IgD-negative memory B cell (primary cell): ENCODE results near the gene HGF. TPM values are rescaled to one million over a fixed set of nuclear protein-coding genes. Genes with fewer than 3 reads are reported as not detected.
"Not testable (repeated sequence)": the region's sequence is repeated elsewhere in the genome, so short reads cannot be mapped to it uniquely, and the experiment has no call there.

ENCODE experiments used
- H3K27ac Mint-ChIP-seq, 3 donors: one replicate each; pipeline ENCODE4 v1.8.0; 2020 to 2022; ENCODE audit warnings: mild to moderate bottlenecking in 3 of 3, mixed read lengths in 3 of 3, moderate library complexity in 1 of 3
- H3K27me3 Mint-ChIP-seq: one replicate; pipeline ENCODE4 v1.8.0; 2021; ENCODE audit warnings: mixed read lengths
- H3K36me3 Mint-ChIP-seq: one replicate; pipeline ENCODE4 v1.8.0; 2020; ENCODE audit warnings: mild to moderate bottlenecking, mixed read lengths
- H3K4me1 Mint-ChIP-seq, 3 donors: one replicate each; pipeline ENCODE4 v1.8.0; 2020 to 2022; ENCODE audit warnings: mixed read lengths in 3 of 3, mild to moderate bottlenecking in 1 of 3
- H3K4me3 Mint-ChIP-seq, 4 donors: one replicate each; pipeline ENCODE4 v1.8.0; 2020 to 2022; ENCODE audit warnings: mild to moderate bottlenecking in 4 of 4, mixed read lengths in 4 of 4, moderate library complexity in 3 of 4
- H3K9me3 Mint-ChIP-seq, 3 donors: one replicate each; pipeline ENCODE4 v1.8.0; 2020 to 2021; ENCODE audit warnings: mixed read lengths in 3 of 3, mild to moderate bottlenecking in 1 of 3
- polyA plus RNA-seq: library from polyadenylated mRNA; unstranded; fragments of 300-500 nt; fragmentation: Illumina TruSeq; gene quantifications from one replicate; pipeline ENCODE4 v1.2.3, GENCODE V29; 2021

The HGF gene
- polyA plus RNA-seq, 1 donor from 2014 or later = not detected

DNA sequence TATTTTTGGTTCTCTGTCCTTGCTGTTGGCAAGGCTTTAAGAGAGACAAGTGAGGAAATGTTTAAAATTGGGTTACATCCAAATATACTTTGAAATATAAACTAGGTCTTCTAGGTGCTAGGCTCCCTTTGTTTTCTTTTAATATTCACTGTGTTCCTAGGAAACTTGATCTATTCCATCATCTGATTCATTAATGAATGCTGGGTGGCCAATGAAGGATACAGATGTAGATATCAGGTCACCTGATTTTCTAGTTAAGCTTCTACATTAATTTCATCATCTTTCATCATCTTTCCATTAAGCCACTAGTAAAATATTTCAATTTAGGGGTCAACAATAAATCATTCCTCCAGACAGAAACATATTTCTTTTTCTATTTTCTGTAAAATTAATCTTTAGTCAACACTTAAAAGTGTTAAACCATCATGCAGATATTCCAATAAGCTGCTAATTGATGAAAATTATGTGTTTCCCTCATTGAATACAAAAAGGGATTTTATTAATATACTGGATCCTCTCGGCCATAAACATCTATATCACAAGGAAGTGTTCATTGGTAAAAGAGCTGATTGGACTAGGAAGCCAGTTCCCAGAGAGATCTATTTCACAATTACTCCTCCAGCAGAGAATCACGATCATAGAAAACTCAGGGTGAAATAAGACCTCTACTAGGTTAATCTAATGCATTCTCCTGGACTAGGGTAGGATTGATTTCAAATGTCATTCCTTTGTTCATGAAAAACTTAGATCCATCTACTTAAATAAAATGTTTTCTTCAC, 14.7 kb downstream of the HGF start:
- Mint-ChIP-seq H3K4me3 (no peak overlapping the region), H3K4me1 (no peaks in the 10 kb centered on the region), H3K27me3 (no peaks in the 10 kb centered on the region), H3K9me3 (peaks cover 0 to 14% (median 2%) of the 10 kb centered on the region in 3 donors), H3K36me3 (no peaks in the 10 kb centered on the region), H3K27ac (no peak overlapping the region)

DNA sequence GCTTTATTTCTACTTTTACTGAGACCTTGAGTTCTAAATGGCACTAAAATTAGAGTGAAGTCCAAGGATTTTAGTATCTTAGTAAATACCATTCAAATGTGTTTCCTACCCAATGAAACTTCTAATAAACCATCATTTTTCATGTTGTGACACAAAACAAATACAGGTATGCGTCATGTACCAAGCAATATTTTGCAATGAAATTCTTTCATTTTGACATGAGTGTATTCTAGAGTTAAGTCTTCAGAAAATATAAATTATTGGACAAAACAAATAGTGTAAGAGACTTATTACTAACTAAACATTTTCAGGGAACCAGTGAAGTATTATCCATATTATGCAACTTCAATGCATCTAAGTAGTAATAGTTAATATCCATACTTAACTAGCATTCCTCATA, 16.5 kb downstream of the HGF start:
- Mint-ChIP-seq H3K4me1 (no peaks in the 10 kb centered on the region), H3K9me3 (peaks cover 0 to 14% (median 2%) of the 10 kb centered on the region in 3 donors), H3K36me3 (no peaks in the 10 kb centered on the region), H3K27ac (no peak overlapping the region), H3K4me3 (no peak overlapping the region), H3K27me3 (no peaks in the 10 kb centered on the region)

DNA sequence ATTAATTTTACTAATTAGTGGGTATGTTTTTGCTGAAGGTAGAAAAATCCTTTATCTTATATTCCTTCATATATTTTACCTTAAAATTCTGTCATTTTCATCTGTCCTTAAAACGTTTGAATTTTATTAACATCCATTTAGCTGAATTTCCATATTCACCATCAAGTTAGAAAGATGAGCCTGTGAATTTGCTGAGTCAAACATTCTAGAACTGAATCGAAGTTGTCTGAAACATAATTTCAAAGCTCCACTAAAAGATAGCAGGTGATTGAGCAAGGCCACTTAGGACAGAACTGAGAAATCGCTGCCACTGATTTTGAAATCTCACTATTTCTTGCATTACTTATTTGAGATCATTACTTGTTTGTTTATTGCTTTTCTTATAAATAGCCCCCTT, 17.5 kb downstream of the HGF start:
- Mint-ChIP-seq H3K4me3 (no peak overlapping the region), H3K27ac (no peak overlapping the region), H3K9me3 (peaks cover 0 to 14% (median 2%) of the 10 kb centered on the region in 3 donors), H3K4me1 (no peaks in the 10 kb centered on the region), H3K27me3 (no peaks in the 10 kb centered on the region), H3K36me3 (no peaks in the 10 kb centered on the region)

GRCh38 chr7:81751619-81752317, 18.1 kb downstream of the HGF start:
- Mint-ChIP-seq H3K9me3 (peaks cover 0 to 10% (median 0%) of the 10 kb centered on the region in 3 donors), H3K27me3 (no peaks in the 10 kb centered on the region), H3K4me1 (no peaks in the 10 kb centered on the region), H3K27ac (no peak overlapping the region), H3K4me3 (no peak overlapping the region), H3K36me3 (no peaks in the 10 kb centered on the region)

DNA sequence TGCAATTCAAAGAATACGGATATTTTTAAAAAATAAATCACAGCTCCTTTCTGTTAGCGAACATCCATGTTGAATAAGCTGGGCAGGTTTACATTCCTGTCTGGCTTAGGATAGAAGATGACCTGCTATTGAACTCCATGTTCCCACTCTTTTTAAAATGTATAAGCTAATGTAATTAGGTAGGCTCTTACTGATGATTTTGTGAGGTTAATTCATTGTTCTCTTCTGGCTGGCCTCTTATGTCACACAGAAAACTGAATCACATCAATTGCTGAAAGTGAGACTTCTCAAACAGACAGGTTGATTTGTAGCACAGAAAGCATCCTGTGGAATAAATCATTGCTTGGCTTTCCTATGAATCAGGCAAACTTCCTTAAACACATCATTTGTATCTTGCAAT, 24.2 kb downstream of the HGF start:
- no peaks in the 10 kb centered on the region for H3K36me3 Mint-ChIP-seq
- H3K27me3 Mint-ChIP-seq = no peaks in the 10 kb centered on the region
- H3K4me1 Mint-ChIP-seq = no peaks in the 10 kb centered on the region
- H3K9me3 Mint-ChIP-seq = peaks cover 0 to 8% (median 2%) of the 10 kb centered on the region in 3 donors
- no peak overlapping the region for H3K4me3 Mint-ChIP-seq
- no peak overlapping the region for H3K27ac Mint-ChIP-seq

GRCh38 chr7:81744389-81744788, 25.5 kb downstream of the HGF start:
- Mint-ChIP-seq H3K9me3 (peaks cover 0 to 8% (median 2%) of the 10 kb centered on the region in 3 donors), H3K27ac (no peak overlapping the region), H3K36me3 (no peaks in the 10 kb centered on the region), H3K4me1 (no peaks in the 10 kb centered on the region), H3K27me3 (no peaks in the 10 kb centered on the region), H3K4me3 (no peak overlapping the region)

GRCh38 chr7:81743665-81744064, 26.2 kb downstream of the HGF start:
- no peaks in the 10 kb centered on the region for H3K36me3 Mint-ChIP-seq
- no peak overlapping the region for H3K4me3 Mint-ChIP-seq
- no peak overlapping the region for H3K27ac Mint-ChIP-seq
- no peaks in the 10 kb centered on the region for H3K27me3 Mint-ChIP-seq
- H3K9me3 Mint-ChIP-seq = peaks cover 0 to 8% (median 2%) of the 10 kb centered on the region in 3 donors
- no peaks in the 10 kb centered on the region for H3K4me1 Mint-ChIP-seq

GRCh38 chr7:81743201-81743600, 26.6 kb downstream of the HGF start:
- no peak overlapping the region for H3K27ac Mint-ChIP-seq
- H3K4me3 Mint-ChIP-seq = no peak overlapping the region
- no peaks in the 10 kb centered on the region for H3K36me3 Mint-ChIP-seq
- H3K27me3 Mint-ChIP-seq = no peaks in the 10 kb centered on the region
- H3K4me1 Mint-ChIP-seq = no peaks in the 10 kb centered on the region
- peaks cover 0 to 8% (median 2%) of the 10 kb centered on the region in 3 donors for H3K9me3 Mint-ChIP-seq

GRCh38 chr7:81740403-81740802, 29.4 kb downstream of the HGF start:
- Mint-ChIP-seq H3K4me3 (no peak overlapping the region), H3K9me3 (peaks cover 1 to 8% (median 2%) of the 10 kb centered on the region in 3 donors), H3K4me1 (no peaks in the 10 kb centered on the region), H3K27me3 (no peaks in the 10 kb centered on the region), H3K27ac (no peak overlapping the region), H3K36me3 (no peaks in the 10 kb centered on the region)

- H3K4me3 Mint-ChIP-seq = no peak overlapping the region
- no peaks in the 10 kb centered on the region for H3K4me1 Mint-ChIP-seq
- H3K27ac Mint-ChIP-seq = no peak overlapping the region
- H3K9me3 Mint-ChIP-seq = peaks cover 0 to 10% (median 1%) of the 10 kb centered on the region in 3 donors
- H3K27me3 Mint-ChIP-seq = no peaks in the 10 kb centered on the region
- no peaks in the 10 kb centered on the region for H3K36me3 Mint-ChIP-seq
These were observed 33.8 kb downstream of the HGF start for GRCh38 chr7:81736091-81736490.

DNA sequence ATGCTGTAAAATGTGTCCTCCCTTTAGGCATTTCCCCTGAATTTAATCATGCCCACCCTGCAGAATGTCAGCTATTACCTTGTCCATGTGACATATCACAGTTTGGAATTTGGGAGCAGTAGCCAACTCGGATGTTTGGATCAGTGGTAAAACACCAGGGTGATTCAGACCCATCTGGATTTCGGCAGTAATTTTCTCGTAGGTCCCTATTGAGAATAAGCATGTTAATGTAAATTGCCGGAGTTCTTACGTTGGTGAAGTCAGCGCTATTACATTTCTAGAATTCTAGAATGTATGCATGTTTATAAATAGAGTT, 44.1 kb downstream of the HGF start:
- Mint-ChIP-seq H3K36me3 (peaks cover 2% of the 10 kb centered on the region), H3K9me3 (peaks cover 0 to 10% (median 0%) of the 10 kb centered on the region in 3 donors), H3K4me1 (no peaks in the 10 kb centered on the region), H3K27ac (no peak overlapping the region), H3K4me3 (no peak overlapping the region), H3K27me3 (no peaks in the 10 kb centered on the region)

DNA sequence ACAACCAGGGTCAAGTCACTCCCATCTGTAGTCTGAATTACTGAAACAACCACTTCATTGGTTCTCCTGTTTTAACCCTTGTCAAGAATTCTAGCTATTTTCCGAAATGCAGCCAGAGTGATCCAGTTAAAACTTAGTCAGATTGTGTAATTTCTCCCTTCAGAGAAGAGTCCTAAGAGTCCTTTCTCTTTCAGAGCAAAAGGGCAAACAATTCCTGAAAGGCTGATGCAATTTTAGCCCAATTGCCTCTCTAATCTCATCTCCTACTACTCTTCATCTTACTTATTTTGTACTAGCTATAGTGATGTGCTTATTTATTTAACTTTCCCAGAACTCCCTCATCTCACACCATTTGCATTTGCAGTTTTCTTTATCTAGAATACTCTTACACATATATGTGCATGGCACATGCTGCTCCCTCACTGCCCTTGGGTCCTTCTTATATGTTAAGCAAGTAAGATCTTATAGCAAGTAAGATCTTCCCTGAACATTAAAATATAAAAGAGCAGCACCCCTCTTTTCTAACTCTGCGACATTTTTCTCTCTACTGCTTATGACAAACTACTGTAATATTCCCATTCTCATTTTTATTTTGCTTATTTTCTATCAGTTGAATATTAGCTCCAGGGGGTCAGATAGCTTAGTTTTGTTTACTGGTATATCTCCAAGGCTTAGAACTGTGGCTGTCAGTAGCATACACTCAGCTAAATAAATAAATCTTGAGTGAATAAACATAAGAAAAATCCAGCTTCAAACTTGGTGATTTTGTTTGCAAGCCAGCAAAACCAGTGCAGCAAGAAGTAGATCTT, 44.6 kb downstream of the HGF start:
- Mint-ChIP-seq H3K36me3 (peaks cover 2% of the 10 kb centered on the region), H3K4me1 (no peaks in the 10 kb centered on the region), H3K4me3 (no peak overlapping the region)

DNA sequence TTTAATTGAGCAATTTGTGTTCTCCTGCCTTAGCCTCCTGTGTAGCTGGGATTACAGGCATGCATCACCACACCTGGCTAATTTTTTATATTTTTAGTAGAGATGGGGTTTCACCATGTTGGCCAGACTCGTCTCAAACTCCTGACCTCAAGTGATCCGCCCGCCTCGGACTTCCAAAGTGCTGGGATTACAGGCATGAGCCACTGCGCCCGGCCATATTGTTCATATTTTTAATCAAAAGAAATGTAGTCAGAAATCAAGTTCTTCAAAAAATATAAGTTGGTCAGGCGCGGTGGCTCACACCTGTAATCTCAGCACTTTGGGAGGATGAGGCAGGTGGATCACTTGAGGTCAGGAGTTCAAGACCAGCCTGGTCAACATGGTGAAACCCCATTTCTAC, 47.6 kb downstream of the HGF start:
- not testable (repeated sequence) for H3K4me3 Mint-ChIP-seq, H3K4me1 Mint-ChIP-seq, H3K27ac Mint-ChIP-seq, H3K27me3 Mint-ChIP-seq, H3K36me3 Mint-ChIP-seq
- peaks cover 0 to 14% (median 3%) of the 10 kb centered on the region in 3 donors for H3K9me3 Mint-ChIP-seq

More for the DNA sequence above, 44.6 kb downstream of the HGF start:
- Mint-ChIP-seq H3K27me3 (no peaks in the 10 kb centered on the region), H3K9me3 (peaks cover 0 to 10% (median 0%) of the 10 kb centered on the region in 3 donors), H3K27ac (no peak overlapping the region)

DNA sequence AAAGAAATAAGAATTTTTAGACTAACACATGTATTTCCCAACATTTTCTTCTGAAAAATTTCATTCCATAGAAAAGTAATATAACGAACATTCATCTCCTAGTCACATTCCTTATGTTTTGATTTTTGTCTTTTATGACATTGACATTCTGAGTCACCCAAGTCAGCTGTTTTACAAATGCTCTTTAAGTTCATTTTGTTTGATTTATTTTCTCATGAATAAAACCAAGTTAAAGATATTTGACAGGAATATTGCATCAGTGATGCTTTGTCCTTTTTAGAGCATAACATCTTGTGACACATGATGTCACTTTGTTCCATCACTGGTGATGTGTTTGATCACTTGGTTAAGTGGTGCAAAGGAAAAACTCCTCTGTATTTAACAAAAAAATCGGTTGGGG, 48.4 kb downstream of the HGF start:
- Mint-ChIP-seq H3K27me3 (no peaks in the 10 kb centered on the region), H3K4me3 (no peak overlapping the region), H3K36me3 (peaks cover 2% of the 10 kb centered on the region), H3K4me1 (no peaks in the 10 kb centered on the region), H3K9me3 (peaks cover 0 to 14% (median 3%) of the 10 kb centered on the region in 3 donors), H3K27ac (no peak overlapping the region)

GRCh38 chr7:81719865-81720264, 50.0 kb downstream of the HGF start:
- no peak overlapping the region for H3K27ac Mint-ChIP-seq
- no peaks in the 10 kb centered on the region for H3K4me1 Mint-ChIP-seq
- no peaks in the 10 kb centered on the region for H3K27me3 Mint-ChIP-seq
- peaks cover 2% of the 10 kb centered on the region for H3K36me3 Mint-ChIP-seq
- H3K9me3 Mint-ChIP-seq = peaks cover 0 to 7% (median 3%) of the 10 kb centered on the region in 3 donors
- H3K4me3 Mint-ChIP-seq = no peak overlapping the region
